ENCODE results near the gene SMS.
"Not testable (repeated sequence)": the region's sequence is repeated elsewhere in the genome, so short reads cannot be mapped to it uniquely, and the experiment has no call there.

Gene SMS

GRCh38 chrX:21953195-21953830 lies 12.8 kb downstream of the SMS start:
- DNase-seq, result not testable (repeated sequence)

- no peak for DNase-seq
These were observed 15.1 kb downstream of the SMS start for GRCh38 chrX:21955403-21956189.

- DNase-seq, result no peak
These were observed 16.3 kb downstream of the SMS start for GRCh38 chrX:21956783-21957182.

- no peak for DNase-seq
These were observed 17.7 kb downstream of the SMS start for GRCh38 chrX:21958187-21958586.

- no peak for DNase-seq
These were observed 18.4 kb downstream of the SMS start for GRCh38 chrX:21958916-21959315.

- DNase-seq, result no peak
These were observed 19.0 kb downstream of the SMS start for GRCh38 chrX:21959362-21960051.

- DNase-seq, result no peak
These were observed 20.3 kb downstream of the SMS start for GRCh38 chrX:21960569-21961541.

- DNase-seq, result no peak
These were observed 21.9 kb downstream of the SMS start for GRCh38 chrX:21962361-21962760.

- no peak for DNase-seq
These were observed 22.8 kb downstream of the SMS start for GRCh38 chrX:21963269-21963668.

GRCh38 chrX:21963731-21964405 lies 23.4 kb downstream of the SMS start:
- no peak for DNase-seq

- DNase-seq, result no peak
These were observed 26.4 kb downstream of the SMS start for GRCh38 chrX:21966866-21967265.

- no peak for DNase-seq
These were observed 27.8 kb downstream of the SMS start for GRCh38 chrX:21968333-21968732.

GRCh38 chrX:21970326-21970725 lies 29.8 kb downstream of the SMS start:
- DNase-seq, result no peak

GRCh38 chrX:21972046-21972445 lies 31.5 kb downstream of the SMS start:
- DNase-seq, result no peak

GRCh38 chrX:21972721-21973120 lies 32.2 kb downstream of the SMS start:
- DNase-seq, result no peak

GRCh38 chrX:21973321-21974010 lies 33.0 kb downstream of the SMS start:
- no peak for DNase-seq

GRCh38 chrX:21974011-21974385 lies 33.5 kb downstream of the SMS start:
- DNase-seq, result no peak

GRCh38 chrX:21975242-21975641 lies 34.7 kb downstream of the SMS start:
- no peak for DNase-seq

GRCh38 chrX:21975812-21976211 lies 35.3 kb downstream of the SMS start:
- no peak for DNase-seq

- no peak for DNase-seq
These were observed 37.8 kb downstream of the SMS start for GRCh38 chrX:21978346-21978745.

GRCh38 chrX:21982311-21982710 lies 41.8 kb downstream of the SMS start:
- DNase-seq, result no peak

- DNase-seq, result peak; percentile 54
These were observed 44.8 kb downstream of the SMS start for GRCh38 chrX:21985332-21985777.
